Measurements from ENCODE around the gene PHLPP1. TPM values are rescaled to one million over a fixed set of nuclear protein-coding genes. Genes with fewer than 3 reads are reported as not detected.

PHLPP1 gene
- total and polyA plus RNA-seq, 9 of the 15 experiments (the other 6 are each of a cell fraction or from before 2014, with no cell fraction given): 0.56 to 9.0 (median 4.5) TPM

- H4K20me1 ChIP-seq (replicated peaks; ENCODE audit: control insufficient read depth, insufficient read depth, low read length): no peaks in the 10 kb centered on the region
- no peak for DNase-seq (ENCODE audit: extremely low read depth in 1 of 4, low spot score in 3 of 4)
- intact Hi-C loops (cut with micrococcal nuclease): no loop called here
- ChIA-PET POLR2A (interaction anchor here (1.5 to 1.6 kb wide), 2 partner anchors 10 kb away, joined by 3 to 5 read pairs; no protein-coding TSS in a partner anchor), CTCF (ENCODE audit: low intra/inter-chr PET ratio) (no interaction called here)
- no peaks in the 10 kb centered on the region for H3K27me3 ChIP-seq (ENCODE audit: control insufficient read depth in 2 of 2, insufficient read depth in 2 of 2, low read length in 2 of 2)
- H3K4me3 ChIP-seq: no peak overlapping the region
- H3K4me2 ChIP-seq (ENCODE audit: insufficient read depth, low read length): no peak overlapping the region
- H2AFZ ChIP-seq (ENCODE audit: low read depth, low read length): no peak overlapping the region
- H3K4me1 ChIP-seq (replicated peaks in 1 of 2; ENCODE audit: control insufficient read depth in 2 of 2, insufficient read depth in 2 of 2, low read length in 2 of 2): peaks cover 3 to 6% of the 10 kb centered on the region in 2 experiments; a peak in 4 of 5 replicates
- H3K36me3 ChIP-seq (ENCODE audit: control insufficient read depth, insufficient read depth, low read length): no peaks in the 10 kb centered on the region
- no TSS peak for BruUV-seq (replicated peaks)
- in situ Hi-C loops (cut with MboI): no loop called here
- peak; percentile 26; the same call in 1 of the 3 replicates for ATAC-seq
- no peaks in the 10 kb centered on the region for H3K9me3 ChIP-seq (replicated peaks; ENCODE audit: control insufficient read depth, insufficient read depth, low read depth, low read length)
- no peaks in the 10 kb centered on the region for H3K9me1 ChIP-seq (ENCODE audit: control insufficient read depth, insufficient read depth, low read length)
- peaks cover 46% of the 10 kb centered on the region for H3K79me2 ChIP-seq (ENCODE audit: control insufficient read depth, insufficient read depth, low read length)
- H3K9ac ChIP-seq (ENCODE audit: insufficient read depth in 1 of 2, low read depth in 2 of 2, low read length in 2 of 2): no peak overlapping the region
- 44% methylated on average over 3 of the region's 3 CpGs for WGBS (ENCODE audit: insufficient coverage, low coverage, missing lambda C conversion rate)
- H3K27ac ChIP-seq (ENCODE audit: extremely low read depth, low read depth, low read length): no peak overlapping the region
- TF ChIP-seq HDAC8 (tag; IDR thresholded peaks at IDR 0.05) (no peak), EGR1 (conservative IDR thresholded peaks at IDR 0.05) (no peak), SMAD4 (CRISPR knock-in tag; conservative IDR thresholded peaks at IDR 0.05) (no peak), ZNF143 (CRISPR knock-in tag; IDR thresholded peaks at IDR 0.05) (no peak), MBD2 (IDR thresholded peaks at IDR 0.05; ENCODE audit: borderline replicate concordance, low read depth) (no peak), ZNF212 (CRISPR knock-in tag; IDR thresholded peaks at IDR 0.05) (no peak), MIER1 (IDR thresholded peaks at IDR 0.05; ENCODE audit: low read depth) (no peak), ZNF395 (CRISPR knock-in tag; IDR thresholded peaks at IDR 0.05) (no peak), KLF13 (tag; IDR thresholded peaks at IDR 0.05; ENCODE audit: borderline replicate concordance, low read depth) (no peak)
- FAIRE-seq: no peak
Measured at GRCh38 chr18:62751341-62751821, 36.0 kb downstream of the PHLPP1 start.
